Raji (cell line): Measurements from ENCODE around the gene BDKRB1.

ENCODE experiments used
- POLR2A ChIP-seq: IDR thresholded peaks from 2 replicates; pipeline ENCODE4 v1.6.1; 2011; ENCODE audit warnings: low read depth, low read length, control low read depth; ENCODE audit not compliant: insufficient read depth

The BDKRB1 gene

GRCh38 chr14:96265383-96266095, 9.5 kb downstream of the BDKRB1 start:
- TF ChIP-seq POLR2A = no peak

- TF ChIP-seq POLR2A = no peak
Observed at GRCh38 chr14:96267336-96267735, 11.3 kb downstream of the BDKRB1 start.

- TF ChIP-seq POLR2A = no peak
Observed at GRCh38 chr14:96267916-96268315, 11.9 kb downstream of the BDKRB1 start.

- no peak for TF ChIP-seq POLR2A
Observed at GRCh38 chr14:96268431-96269358, 12.7 kb downstream of the BDKRB1 start.

GRCh38 chr14:96269359-96269710, 13.3 kb downstream of the BDKRB1 start:
- TF ChIP-seq POLR2A = no peak

- no peak for TF ChIP-seq POLR2A
Observed at GRCh38 chr14:96270565-96271420, 14.8 kb downstream of the BDKRB1 start.

GRCh38 chr14:96271421-96271762, 15.4 kb downstream of the BDKRB1 start:
- no peak for TF ChIP-seq POLR2A

- no peak for TF ChIP-seq POLR2A
Observed at GRCh38 chr14:96272777-96273473, 16.9 kb downstream of the BDKRB1 start.

- TF ChIP-seq POLR2A = no peak
Observed at GRCh38 chr14:96273629-96274028, 17.6 kb downstream of the BDKRB1 start.

- no peak for TF ChIP-seq POLR2A
Observed at GRCh38 chr14:96274122-96274521, 18.1 kb downstream of the BDKRB1 start.

GRCh38 chr14:96274543-96274942, 18.5 kb downstream of the BDKRB1 start:
- TF ChIP-seq POLR2A = no peak

GRCh38 chr14:96275177-96276112, 19.4 kb downstream of the BDKRB1 start:
- TF ChIP-seq POLR2A = no peak

- TF ChIP-seq POLR2A = no peak
Observed at GRCh38 chr14:96277890-96278289, 21.9 kb downstream of the BDKRB1 start.

GRCh38 chr14:96279564-96279963, 23.6 kb downstream of the BDKRB1 start:
- no peak for TF ChIP-seq POLR2A
